Thyroid gland (tissue), 4 donors: ENCODE data around the gene RPGRIP1L.

ENCODE experiments used
- POLR2A ChIP-seq, 2 donors: fragments of 450-650 bp; IDR thresholded peaks; one replicate each; pipeline ENCODE4 v1.6.1; 2017; ENCODE audit warnings: antibody characterized with exemption in 2 of 2, mild to moderate bottlenecking in 2 of 2, moderate library complexity in 1 of 2
- TF ChIP-seq, protein P1 (sequence below), 6 experiments: fragments of 200-600 bp in 3 of 6; fragments of 450-650 bp in 3 of 6; sonication (generic) in 3 of 6; IDR thresholded peaks; one replicate each; pipeline ENCODE4 v1.5.1; 2016 to 2019; ENCODE audit warnings: antibody characterized with exemption in 6 of 6, mild to moderate bottlenecking in 2 of 6, inconsistent platforms in 1 of 6, moderate library complexity in 1 of 6

DNA sequence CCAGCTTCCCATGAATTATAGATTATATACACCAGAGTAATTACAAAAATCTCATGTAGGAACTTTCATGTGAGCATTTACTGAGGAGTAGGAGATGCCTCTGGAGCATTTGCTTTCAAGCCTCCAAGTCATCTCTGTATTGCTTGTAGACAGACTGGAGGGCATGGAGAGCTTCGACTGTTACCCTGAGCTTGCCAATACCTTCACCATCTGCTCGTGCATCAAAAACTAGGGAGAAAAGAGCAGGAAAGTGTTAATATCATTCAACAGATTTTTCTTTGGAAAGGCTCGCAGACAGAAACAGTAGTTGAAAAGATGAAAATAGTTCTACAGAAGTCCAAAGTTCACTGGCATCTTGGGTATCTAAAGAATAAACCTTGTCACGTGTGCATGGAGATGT, 101.7 kb downstream of the RPGRIP1L start:
- TF ChIP-seq, protein P1, sequence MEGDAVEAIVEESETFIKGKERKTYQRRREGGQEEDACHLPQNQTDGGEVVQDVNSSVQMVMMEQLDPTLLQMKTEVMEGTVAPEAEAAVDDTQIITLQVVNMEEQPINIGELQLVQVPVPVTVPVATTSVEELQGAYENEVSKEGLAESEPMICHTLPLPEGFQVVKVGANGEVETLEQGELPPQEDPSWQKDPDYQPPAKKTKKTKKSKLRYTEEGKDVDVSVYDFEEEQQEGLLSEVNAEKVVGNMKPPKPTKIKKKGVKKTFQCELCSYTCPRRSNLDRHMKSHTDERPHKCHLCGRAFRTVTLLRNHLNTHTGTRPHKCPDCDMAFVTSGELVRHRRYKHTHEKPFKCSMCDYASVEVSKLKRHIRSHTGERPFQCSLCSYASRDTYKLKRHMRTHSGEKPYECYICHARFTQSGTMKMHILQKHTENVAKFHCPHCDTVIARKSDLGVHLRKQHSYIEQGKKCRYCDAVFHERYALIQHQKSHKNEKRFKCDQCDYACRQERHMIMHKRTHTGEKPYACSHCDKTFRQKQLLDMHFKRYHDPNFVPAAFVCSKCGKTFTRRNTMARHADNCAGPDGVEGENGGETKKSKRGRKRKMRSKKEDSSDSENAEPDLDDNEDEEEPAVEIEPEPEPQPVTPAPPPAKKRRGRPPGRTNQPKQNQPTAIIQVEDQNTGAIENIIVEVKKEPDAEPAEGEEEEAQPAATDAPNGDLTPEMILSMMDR (IDR thresholded peaks at IDR 0.05) = no peak
- no peak for TF ChIP-seq POLR2A (IDR thresholded peaks at IDR 0.05)
